Dermis microvascular lymphatic vessel endothelial cell (primary cell): ENCODE measurements around the gene EYS. TPM values are rescaled to one million over a fixed set of nuclear protein-coding genes. Genes with fewer than 3 reads are reported as not detected.
"Not testable (repeated sequence)": the region's sequence is repeated elsewhere in the genome, so short reads cannot be mapped to it uniquely, and the experiment has no call there.

ENCODE experiments used
- DNase-seq, 2 donors: peaks; one replicate each; pipeline versions ENCODE4 v3.0.0 to v3.0.0-alpha.2; 2010; ENCODE audit warnings: low read depth in 2 of 2
- total RNA-seq: library from RNA; depleted of rRNA; stranded (reverse); fragments of >200 nt; gene quantifications from 2 replicates; pipeline ENCODE4 v1.2.1, GENCODE V29; 2014

Gene EYS
- total RNA-seq, 1 donor from 2014 or later, result 0.13 TPM

GRCh38 chr6:63745784-63746183, 1961.2 kb downstream of the EYS start:
- no peak for DNase-seq

DNA sequence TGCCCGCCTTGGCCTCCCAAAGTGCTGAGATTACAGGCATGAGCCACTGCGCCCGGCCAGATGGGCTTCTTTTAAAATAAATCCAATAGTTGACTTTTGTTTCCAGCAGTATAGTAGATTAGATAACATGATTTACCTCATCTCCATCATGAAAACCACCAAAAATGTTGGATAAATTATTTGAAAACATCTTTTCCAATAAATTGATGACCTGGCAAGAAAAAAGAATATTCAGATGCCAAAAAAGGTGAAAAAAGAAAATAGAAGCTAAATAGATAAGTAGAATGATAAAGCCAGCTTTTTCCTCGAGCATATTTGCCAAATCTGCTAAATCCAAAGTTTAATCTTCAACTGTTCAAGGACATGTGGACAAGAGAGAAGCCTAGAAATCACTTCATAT, 1962.2 kb downstream of the EYS start:
- DNase-seq, result no peak

DNA sequence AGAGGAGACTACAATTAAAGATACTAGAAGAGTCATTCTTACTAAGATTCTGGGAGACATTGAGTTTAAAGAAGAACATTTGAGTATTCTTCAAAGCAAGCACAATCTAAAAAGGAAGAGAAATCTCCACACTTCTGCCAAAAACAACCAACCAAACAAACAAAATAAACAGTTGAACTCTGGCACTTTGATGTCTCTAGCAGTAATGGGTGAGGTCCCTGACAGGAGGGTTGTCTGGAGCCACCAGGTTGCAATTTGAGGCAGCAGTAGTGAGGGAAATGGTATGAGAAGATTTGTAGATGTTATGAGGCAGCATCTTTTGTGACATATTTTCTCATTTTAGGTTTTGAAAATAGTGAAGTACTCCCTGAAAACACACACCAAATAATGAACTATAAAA, 1963.3 kb downstream of the EYS start:
- DNase-seq, result no peak

DNA sequence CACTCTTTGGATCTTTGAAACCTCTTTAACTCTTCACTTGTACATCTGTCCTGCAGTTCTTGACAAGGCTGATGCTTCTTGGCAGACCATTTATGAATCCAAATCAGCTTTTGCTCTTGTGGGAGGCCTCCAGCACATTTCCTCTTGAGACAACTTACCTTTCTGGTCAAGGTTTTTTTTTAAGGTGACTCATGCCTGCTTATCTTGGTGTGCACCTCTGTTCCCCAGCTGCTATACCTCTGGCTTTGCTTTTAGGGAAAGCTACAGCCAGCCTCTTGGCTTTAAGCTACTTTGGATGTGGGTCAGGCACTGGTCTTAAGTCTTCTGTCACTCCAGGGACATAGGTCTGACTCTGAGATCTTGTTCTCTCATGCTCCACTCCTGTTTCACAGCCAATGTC, 1965.0 kb downstream of the EYS start:
- DNase-seq, result no peak

GRCh38 chr6:63740709-63741108, 1966.3 kb downstream of the EYS start:
- peak in 1 of 2 donors; percentile 51 for DNase-seq

GRCh38 chr6:63739094-63739687, 1967.8 kb downstream of the EYS start:
- DNase-seq, result no peak

- DNase-seq, result not testable (repeated sequence)
Observed at GRCh38 chr6:63738190-63738589, 1968.8 kb downstream of the EYS start.

DNA sequence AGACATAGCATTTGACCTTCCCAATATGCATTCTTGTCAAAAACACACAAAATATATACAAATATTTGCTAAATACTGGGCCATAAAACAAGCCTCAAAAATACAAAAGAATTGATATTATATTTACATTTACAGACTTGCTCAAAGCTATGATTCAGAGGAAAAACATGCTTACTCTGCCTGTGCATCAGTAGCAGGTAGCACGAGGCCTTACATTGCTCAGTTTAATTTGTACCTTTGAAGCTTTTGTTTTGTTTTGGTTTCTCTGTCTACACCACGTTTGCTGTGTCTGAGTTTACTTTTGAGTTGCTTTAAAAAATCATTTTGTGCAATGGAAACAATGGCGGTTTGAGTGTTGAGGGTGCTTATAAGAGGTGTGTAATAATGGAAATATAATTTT, 1972.1 kb downstream of the EYS start:
- DNase-seq, result no peak

DNA sequence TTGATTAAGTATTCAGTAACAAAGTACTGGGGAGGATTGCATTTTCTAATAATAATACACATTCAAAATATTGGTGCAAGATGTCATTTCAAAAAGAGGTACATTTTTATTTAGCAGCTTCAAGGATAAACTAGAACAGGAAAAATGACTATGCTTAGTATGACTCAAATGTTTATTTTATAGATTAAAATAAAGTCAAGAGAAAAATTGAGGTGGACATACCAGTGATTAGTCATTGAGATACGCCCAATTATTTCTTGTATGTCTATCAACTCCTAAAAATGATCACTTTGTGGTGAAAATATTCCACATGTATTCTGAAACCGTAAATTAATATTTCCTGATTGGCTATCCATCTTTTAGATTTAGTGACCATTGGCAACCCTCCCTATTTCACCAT, 1974.7 kb downstream of the EYS start:
- DNase-seq, result peak in 1 of 2 donors; percentile 31

DNA sequence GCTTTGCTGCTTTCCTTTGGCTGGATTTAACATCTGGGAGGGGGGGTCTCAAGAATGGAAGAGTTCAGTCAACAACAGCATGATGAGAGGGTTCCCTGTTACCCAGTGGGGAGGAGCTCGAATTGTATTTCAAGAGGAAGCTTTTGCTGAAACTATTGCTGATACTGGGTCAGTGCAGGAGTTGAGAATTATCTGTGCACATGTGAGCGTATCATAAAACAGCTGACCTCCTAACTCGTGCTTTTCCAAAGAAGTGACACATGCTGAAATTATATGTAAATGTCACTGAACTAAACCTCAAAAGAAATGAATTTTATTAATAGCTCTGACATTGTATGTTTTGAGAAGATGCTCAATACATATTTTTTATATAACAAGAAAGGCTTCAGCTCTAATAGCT, 1975.1 kb downstream of the EYS start:
- peak in 1 of 2 donors; percentile 14 for DNase-seq

DNA sequence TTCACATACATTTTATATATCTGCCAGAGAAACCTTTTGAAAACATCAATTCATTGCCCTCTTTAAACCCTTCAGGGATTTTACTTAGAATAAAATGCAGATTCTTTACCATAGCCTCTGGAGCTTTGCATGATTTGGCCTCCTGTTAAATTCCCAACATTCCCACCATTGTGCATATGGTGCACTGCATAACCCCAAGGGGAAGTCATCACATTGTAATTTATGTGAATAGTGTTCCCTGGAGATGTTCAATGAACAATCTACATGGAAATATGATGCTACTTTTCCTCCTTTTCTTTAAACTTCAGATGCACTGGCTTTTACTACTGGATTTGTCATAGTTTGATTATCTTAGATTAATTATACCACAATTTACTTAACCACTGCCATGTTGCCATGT, 1976.7 kb downstream of the EYS start:
- DNase-seq, result no peak

- no peak for DNase-seq
Observed at GRCh38 chr6:63724721-63725120, 1982.3 kb downstream of the EYS start.

DNA sequence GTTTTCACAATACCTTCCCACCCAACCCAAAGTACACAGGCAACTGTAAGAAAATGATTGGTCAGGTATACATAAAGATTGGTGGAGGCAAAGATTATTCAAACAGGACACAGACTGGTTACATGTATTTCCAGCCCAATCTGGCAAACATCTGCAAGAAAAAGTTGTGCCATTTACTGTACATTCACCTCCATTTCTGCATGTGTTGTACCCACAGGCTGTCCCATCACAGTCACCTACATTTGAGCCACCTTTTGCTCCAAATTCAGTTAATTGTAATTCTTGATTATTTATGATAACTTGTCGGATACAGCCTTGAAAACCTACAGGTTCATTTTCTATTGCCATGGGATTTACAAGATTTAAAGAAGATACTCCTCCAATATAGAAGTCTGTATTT, 1985.8 kb downstream of the EYS start:
- DNase-seq, result no peak

- no peak for DNase-seq
Observed at GRCh38 chr6:63716169-63716568, 1990.9 kb downstream of the EYS start.

- no peak for DNase-seq
Observed at GRCh38 chr6:63714091-63714490, 1992.9 kb downstream of the EYS start.

GRCh38 chr6:63713332-63713731, 1993.7 kb downstream of the EYS start:
- DNase-seq, result no peak

DNA sequence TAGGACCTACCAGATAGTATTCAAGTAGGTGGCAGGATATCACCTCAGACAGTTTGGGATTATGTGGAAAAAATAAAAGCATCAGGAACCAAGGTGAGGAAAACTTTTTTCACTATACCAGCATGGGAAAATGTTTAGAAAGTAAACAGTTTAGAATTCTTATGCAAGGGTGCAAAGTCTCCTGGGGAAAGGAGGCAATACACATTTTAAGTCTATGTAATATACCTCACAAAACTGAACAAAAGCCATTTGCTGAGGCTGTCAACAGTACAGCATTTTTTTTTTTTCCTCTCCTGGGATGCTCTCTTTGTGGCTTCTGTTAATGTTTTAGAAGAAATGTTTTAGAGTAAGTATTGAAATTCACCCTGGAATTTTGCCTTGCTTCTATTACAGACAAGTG, 1997.9 kb downstream of the EYS start:
- no peak for DNase-seq

GRCh38 chr6:63708631-63709030, 1998.4 kb downstream of the EYS start:
- no peak for DNase-seq

DNA sequence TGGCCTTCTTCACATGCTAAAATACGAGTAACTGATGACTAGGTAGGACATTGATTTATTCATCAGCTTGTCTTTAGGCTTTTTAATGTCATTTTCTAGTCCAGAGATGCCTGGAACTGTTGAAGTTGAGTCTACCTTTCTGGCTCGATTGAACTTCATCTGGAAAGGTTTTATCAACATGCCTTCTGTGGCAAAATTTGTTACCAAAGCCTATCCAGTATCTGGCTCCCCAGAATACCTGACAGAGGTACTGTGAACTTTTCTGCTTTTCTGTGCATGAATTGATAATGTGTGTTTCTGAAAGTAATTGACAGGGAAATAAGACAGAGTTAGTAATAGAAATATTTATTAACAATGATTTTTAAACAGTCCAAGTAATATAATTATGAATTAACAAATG, 2000.4 kb downstream of the EYS start:
- DNase-seq, result no peak

- DNase-seq, result no peak
Observed at GRCh38 chr6:63705707-63706106, 2001.3 kb downstream of the EYS start.

DNA sequence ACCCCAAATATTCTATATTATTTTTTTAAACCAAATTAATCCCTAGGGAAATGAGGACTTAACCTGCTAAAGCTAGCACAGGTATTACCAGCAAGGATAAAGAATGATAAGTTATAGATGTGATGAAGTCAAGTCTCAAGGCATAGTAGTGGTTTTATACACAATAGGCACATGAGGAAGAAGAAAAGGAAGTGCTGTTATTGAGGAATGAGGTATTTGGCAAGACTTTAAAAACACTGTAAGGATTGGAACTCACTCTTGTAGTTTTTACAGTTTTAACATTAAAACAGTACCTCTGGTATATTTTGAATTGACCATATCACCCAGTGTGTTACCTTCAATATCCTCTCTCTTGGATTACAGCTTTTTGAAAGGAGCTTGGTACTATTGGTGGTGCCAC, 2016.8 kb downstream of the EYS start:
- DNase-seq, result no peak

DNA sequence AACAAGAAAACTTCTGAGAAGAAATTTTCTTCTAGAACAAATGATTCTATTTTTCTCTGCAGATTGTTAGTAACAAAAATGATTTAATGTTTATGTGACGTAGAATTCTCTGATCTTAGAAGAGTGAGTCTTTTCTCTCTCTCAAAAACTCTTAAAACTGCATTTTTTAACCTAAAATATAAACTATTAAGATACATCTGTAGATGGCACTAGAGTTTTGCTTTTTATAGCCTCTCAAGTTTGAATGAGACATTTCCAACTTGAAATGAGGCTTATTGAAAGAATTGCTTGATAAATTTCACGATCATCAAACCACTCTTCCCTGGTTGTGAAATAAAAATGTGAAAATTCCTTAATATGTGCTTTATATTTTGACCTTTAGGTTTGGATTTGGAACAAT, 2017.6 kb downstream of the EYS start:
- DNase-seq, result no peak

GRCh38 chr6:63685446-63686379, 2021.3 kb downstream of the EYS start:
- DNase-seq, result peak in 1 of 2 donors; percentile 4
